SH-SY5Y (cell line): Measurements from ENCODE around the gene FYN.

Experiments used
- GATA2 ChIP-seq: IDR thresholded peaks from 2 replicates; pipeline ENCODE4 v1.6.1; 2011; ENCODE audit warnings: mild to moderate bottlenecking, low read depth, low read length
- GATA3 ChIP-seq: IDR thresholded peaks from 2 replicates; pipeline ENCODE4 v1.6.1; 2011; ENCODE audit warnings: low read depth, mild to moderate bottlenecking, low read length, moderate library complexity

DNA sequence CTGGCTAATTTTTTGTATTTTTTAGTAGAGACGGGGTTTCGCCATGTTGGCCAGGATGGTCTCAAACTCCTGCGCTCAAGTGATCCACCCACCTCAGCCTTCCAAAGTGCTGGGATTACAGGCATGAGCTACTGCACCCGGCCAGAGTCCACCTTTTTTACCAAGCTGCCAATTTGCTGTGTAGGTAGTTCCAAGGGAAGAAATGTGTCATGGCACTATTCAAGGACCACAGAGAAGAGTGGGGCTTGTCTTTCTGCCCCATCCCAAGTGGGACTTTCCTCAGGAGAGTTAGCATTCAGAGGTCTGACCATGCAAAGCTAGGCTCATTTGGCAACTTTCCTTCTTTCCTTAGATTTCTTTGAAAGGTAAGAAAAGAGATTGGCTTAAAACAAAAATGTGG, 155.6 kb downstream of the FYN start:
- no peak for TF ChIP-seq GATA2
- no peak for TF ChIP-seq GATA3
